ENCODE measurements around the gene HIGD1A. TPM values are rescaled to one million over a fixed set of nuclear protein-coding genes. Genes with fewer than 3 reads are reported as not detected.
A peak's percentile ranks its signal among the peaks of the same experiment; 100 is the strongest.

Gene HIGD1A
- total RNA-seq, 1 donor from 2014 or later: 150 TPM

- Histone ChIP-seq H3K4me1 (ENCODE audit: insufficient read depth, low read length) (no peaks in the 10 kb centered on the region), H3K27me3 (ENCODE audit: insufficient read depth, low read length) (no peaks in the 10 kb centered on the region), H2AFZ (ENCODE audit: low read depth, low read length) (no peak overlapping the region), H4K20me1 (ENCODE audit: insufficient read depth, low read length) (no peaks in the 10 kb centered on the region), H3K27ac (ENCODE audit: low read depth, low read length) (no peak overlapping the region), H3K79me2 (ENCODE audit: insufficient read depth, low read length) (no peaks in the 10 kb centered on the region), H3K9ac (ENCODE audit: low read length) (no peak overlapping the region), H3K4me3 (ENCODE audit: insufficient read depth, low read depth, low read length) (no peak overlapping the region), H3K4me2 (ENCODE audit: low read length) (no peak overlapping the region), H3K36me3 (ENCODE audit: insufficient read depth, low read length) (no peaks in the 10 kb centered on the region), H3K9me3 (ENCODE audit: insufficient read depth, low read depth, low read length) (no peaks in the 10 kb centered on the region)
- FAIRE-seq: no peak
- Mint-ChIP-seq H3K4me1 (ENCODE audit: low read depth, unreplicated experiment) (peaks cover 9% of the 10 kb centered on the region), H3K27ac (ENCODE audit: unreplicated experiment) (no peak overlapping the region), H3K4me3 (ENCODE audit: unreplicated experiment) (no peak overlapping the region), H3K9me3 (ENCODE audit: unreplicated experiment) (peaks cover 3% of the 10 kb centered on the region), H3K36me3 (ENCODE audit: low read depth, unreplicated experiment) (no peaks in the 10 kb centered on the region), H3K27me3 (ENCODE audit: low read depth, unreplicated experiment) (peaks cover 6% of the 10 kb centered on the region)
- no peak for DNase-seq (ENCODE audit: low read depth)
- TF ChIP-seq CTCF (IDR thresholded peaks at IDR 0.05; ENCODE audit: insufficient read depth, low read depth, low read length): peak; percentile 28
- TF ChIP-seq EZH2 (IDR thresholded peaks at IDR 0.05; ENCODE audit: insufficient read depth, low read length): no peak
Measured at GRCh38 chr3:42830437-42831320, 26.4 kb upstream of the HIGD1A start.

- Histone ChIP-seq H3K27ac (ENCODE audit: low read depth, low read length) (no peak overlapping the region), H3K4me2 (ENCODE audit: low read length) (no peak overlapping the region), H2AFZ (ENCODE audit: low read depth, low read length) (no peak overlapping the region), H4K20me1 (ENCODE audit: insufficient read depth, low read length) (no peaks in the 10 kb centered on the region), H3K4me3 (ENCODE audit: insufficient read depth, low read depth, low read length) (no peak overlapping the region), H3K36me3 (ENCODE audit: insufficient read depth, low read length) (no peaks in the 10 kb centered on the region), H3K4me1 (ENCODE audit: insufficient read depth, low read length) (no peaks in the 10 kb centered on the region), H3K9ac (ENCODE audit: low read length) (no peak overlapping the region), H3K27me3 (ENCODE audit: insufficient read depth, low read length) (no peaks in the 10 kb centered on the region), H3K79me2 (ENCODE audit: insufficient read depth, low read length) (no peaks in the 10 kb centered on the region), H3K9me3 (ENCODE audit: insufficient read depth, low read depth, low read length) (no peaks in the 10 kb centered on the region)
- no peak for FAIRE-seq
- Mint-ChIP-seq H3K4me3 (ENCODE audit: unreplicated experiment) (no peak overlapping the region), H3K27me3 (ENCODE audit: low read depth, unreplicated experiment) (no peaks in the 10 kb centered on the region), H3K9me3 (ENCODE audit: unreplicated experiment) (no peaks in the 10 kb centered on the region), H3K36me3 (ENCODE audit: low read depth, unreplicated experiment) (no peaks in the 10 kb centered on the region), H3K4me1 (ENCODE audit: low read depth, unreplicated experiment) (peaks cover 9% of the 10 kb centered on the region), H3K27ac (ENCODE audit: unreplicated experiment) (no peak overlapping the region)
- no peak for TF ChIP-seq EZH2 (IDR thresholded peaks at IDR 0.05; ENCODE audit: insufficient read depth, low read length)
- TF ChIP-seq CTCF (IDR thresholded peaks at IDR 0.05; ENCODE audit: insufficient read depth, low read depth, low read length): no peak
- DNase-seq (ENCODE audit: low read depth): no peak
Measured at GRCh38 chr3:42829628-42830436, 25.5 kb upstream of the HIGD1A start.
